Measurements from ENCODE around the gene PIP.

GRCh38 chr7:143130541-143130940, 1.3 kb upstream of the PIP start:
- TF ChIP-seq CTCF (IDR thresholded peaks at IDR 0.05) (no peak), POLR2A (IDR thresholded peaks at IDR 0.05) (no peak)
